ENCODE measurements around the gene QSOX2. TPM values are rescaled to one million over a fixed set of nuclear protein-coding genes. Genes with fewer than 3 reads are reported as not detected.
A peak's percentile ranks its signal among the peaks of the same experiment; 100 is the strongest.

Gene QSOX2
- polyA plus RNA-seq, 3 donors from 2014 or later = 0.59 to 0.89 TPM; not detected in 1

DNA sequence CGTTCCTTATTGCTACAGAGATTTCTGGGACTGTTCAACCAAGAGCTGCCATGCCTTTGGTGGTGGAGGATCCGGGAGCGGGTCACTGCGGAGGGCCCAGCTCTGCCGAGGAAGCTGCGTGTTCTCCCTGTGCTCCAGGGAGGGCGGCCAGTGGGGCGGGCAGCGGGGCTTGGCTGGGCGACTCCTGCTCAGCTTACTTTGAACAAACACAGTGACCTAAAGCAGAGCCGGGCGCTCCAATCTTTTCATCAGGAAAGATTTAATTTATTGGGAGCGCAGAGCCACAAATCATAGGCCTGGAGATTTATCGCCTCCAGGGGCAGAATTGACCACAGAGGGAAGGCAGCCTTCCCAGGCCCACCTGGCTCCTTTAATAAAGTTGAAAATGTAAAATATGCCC, 68.4 kb downstream of the QSOX2 start:
- Mint-ChIP-seq H3K27me3 (ENCODE audit: low read depth in 3 of 3) (peaks cover 0 to 5% (median 0%) of the 10 kb centered on the region in 3 donors), H3K9me3 (no peaks in the 10 kb centered on the region), H3K27ac (no peak overlapping the region), H3K36me3 (no peaks in the 10 kb centered on the region), H3K4me1 (no peaks in the 10 kb centered on the region), H3K4me3 (no peak overlapping the region)
- no peak for DNase-seq

GRCh38 chr9:136175616-136176197, 69.9 kb downstream of the QSOX2 start:
- Mint-ChIP-seq H3K36me3 (no peaks in the 10 kb centered on the region), H3K27me3 (ENCODE audit: low read depth in 3 of 3) (peaks cover 0 to 4% (median 0%) of the 10 kb centered on the region in 3 donors), H3K4me1 (no peaks in the 10 kb centered on the region), H3K9me3 (no peaks in the 10 kb centered on the region), H3K27ac (no peak overlapping the region), H3K4me3 (no peak overlapping the region)
- no peak for DNase-seq

DNA sequence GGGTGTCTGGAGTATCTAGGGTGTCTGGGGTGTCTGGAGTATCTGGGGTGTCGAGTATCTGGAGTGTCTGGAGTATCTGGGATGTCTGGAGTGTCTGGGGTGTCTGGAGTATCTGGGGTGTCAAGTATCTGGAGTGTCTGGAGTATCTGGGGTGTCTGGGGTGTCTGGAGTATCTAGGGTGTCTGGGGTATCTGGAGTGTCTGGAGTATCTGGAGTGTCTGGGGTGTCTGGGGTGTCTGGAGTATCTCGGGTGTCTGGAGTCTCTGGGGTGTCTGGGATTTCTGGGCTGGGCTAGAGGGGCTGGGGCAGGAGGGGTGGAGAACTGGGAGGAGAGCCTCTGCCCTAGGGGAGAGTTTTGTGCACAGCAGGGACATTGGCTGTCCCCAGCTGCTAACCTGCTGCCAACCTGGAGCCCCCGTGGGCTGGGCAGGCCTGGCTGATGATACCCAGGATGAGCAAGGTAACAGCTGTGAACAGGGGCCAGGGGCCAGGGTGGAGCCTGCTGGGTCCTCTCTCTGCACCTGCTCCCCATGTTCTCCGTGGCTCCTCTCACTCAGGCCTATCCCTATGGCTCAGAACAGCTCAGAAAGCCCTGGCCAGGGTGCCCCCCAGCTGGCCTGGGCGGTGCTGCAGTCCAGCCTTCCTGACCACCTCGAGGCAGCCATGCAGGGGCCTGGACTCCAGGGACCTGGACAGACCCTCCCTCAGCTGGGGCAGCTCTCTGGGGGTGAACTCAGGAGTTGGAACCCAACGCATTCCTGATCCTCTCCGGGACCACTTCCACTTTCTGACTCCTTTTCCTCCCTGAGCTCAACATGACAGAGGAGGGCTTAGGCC, 70.6 kb downstream of the QSOX2 start:
- no peak overlapping the region for H3K27ac Mint-ChIP-seq
- no peaks in the 10 kb centered on the region for H3K36me3 Mint-ChIP-seq
- H3K4me3 Mint-ChIP-seq = no peak overlapping the region
- peaks cover 0 to 4% (median 0%) of the 10 kb centered on the region in 3 donors for H3K27me3 Mint-ChIP-seq (ENCODE audit: low read depth in 3 of 3)
- no peak for DNase-seq
- H3K4me1 Mint-ChIP-seq = no peaks in the 10 kb centered on the region
- H3K9me3 Mint-ChIP-seq = no peaks in the 10 kb centered on the region

DNA sequence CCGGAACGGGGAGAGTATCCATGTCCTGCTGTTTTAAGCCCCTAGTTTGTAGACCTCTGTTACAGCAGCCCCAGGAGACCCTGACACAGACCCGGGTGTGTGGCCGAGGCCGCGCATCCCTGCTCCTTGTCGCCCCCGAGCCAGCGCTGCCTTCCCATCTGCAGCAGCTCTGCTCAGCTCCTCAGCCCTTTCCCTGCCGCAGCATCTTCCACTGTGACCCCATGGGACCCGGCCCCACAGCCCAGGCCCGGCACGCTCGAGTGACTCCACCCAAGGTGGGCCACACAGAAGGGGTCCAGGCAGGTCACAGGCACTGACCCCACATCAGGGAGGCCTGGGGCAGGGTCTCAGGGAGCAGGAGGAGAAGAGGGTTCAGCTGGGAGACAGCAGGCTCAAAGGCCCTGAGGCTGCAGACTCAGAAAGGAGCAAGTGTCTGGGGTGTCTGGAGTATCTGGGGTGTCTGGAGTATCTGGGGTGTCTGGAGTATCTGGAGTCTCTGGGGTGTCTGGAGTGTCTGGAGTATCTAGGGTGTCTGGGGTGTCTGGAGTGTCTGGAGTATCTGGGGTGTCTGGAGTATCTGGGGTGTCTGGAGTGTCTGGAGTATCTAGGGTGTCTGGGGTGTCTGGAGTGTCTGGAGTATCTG, 71.8 kb downstream of the QSOX2 start:
- H3K27ac Mint-ChIP-seq = no peak overlapping the region
- no peaks in the 10 kb centered on the region for H3K4me1 Mint-ChIP-seq
- peaks cover 0 to 4% (median 0%) of the 10 kb centered on the region in 3 donors for H3K27me3 Mint-ChIP-seq (ENCODE audit: low read depth in 3 of 3)
- no peaks in the 10 kb centered on the region for H3K36me3 Mint-ChIP-seq
- no peak overlapping the region for H3K4me3 Mint-ChIP-seq
- no peak for DNase-seq
- H3K9me3 Mint-ChIP-seq = no peaks in the 10 kb centered on the region

- Mint-ChIP-seq H3K36me3 (no peaks in the 10 kb centered on the region), H3K9me3 (no peaks in the 10 kb centered on the region), H3K4me3 (no peak overlapping the region), H3K27me3 (ENCODE audit: low read depth in 3 of 3) (peaks cover 0 to 4% (median 0%) of the 10 kb centered on the region in 3 donors), H3K4me1 (no peaks in the 10 kb centered on the region), H3K27ac (no peak overlapping the region)
- DNase-seq = no peak
Observed at GRCh38 chr9:136172412-136173079, 73.1 kb downstream of the QSOX2 start.

GRCh38 chr9:136171801-136172411, 73.7 kb downstream of the QSOX2 start:
- H3K4me3 Mint-ChIP-seq = no peak overlapping the region
- no peak overlapping the region for H3K27ac Mint-ChIP-seq
- DNase-seq = no peak
- no peaks in the 10 kb centered on the region for H3K4me1 Mint-ChIP-seq
- peaks cover 0 to 8% (median 2%) of the 10 kb centered on the region in 3 donors for H3K27me3 Mint-ChIP-seq (ENCODE audit: low read depth in 3 of 3)
- no peaks in the 10 kb centered on the region for H3K9me3 Mint-ChIP-seq
- H3K36me3 Mint-ChIP-seq = no peaks in the 10 kb centered on the region

GRCh38 chr9:136171009-136171800, 74.4 kb downstream of the QSOX2 start:
- no peak overlapping the region for H3K27ac Mint-ChIP-seq
- no peaks in the 10 kb centered on the region for H3K9me3 Mint-ChIP-seq
- H3K4me3 Mint-ChIP-seq = no peak overlapping the region
- H3K4me1 Mint-ChIP-seq = no peaks in the 10 kb centered on the region
- peaks cover 0 to 8% (median 2%) of the 10 kb centered on the region in 3 donors for H3K27me3 Mint-ChIP-seq (ENCODE audit: low read depth in 3 of 3)
- no peak for DNase-seq
- no peaks in the 10 kb centered on the region for H3K36me3 Mint-ChIP-seq

DNA sequence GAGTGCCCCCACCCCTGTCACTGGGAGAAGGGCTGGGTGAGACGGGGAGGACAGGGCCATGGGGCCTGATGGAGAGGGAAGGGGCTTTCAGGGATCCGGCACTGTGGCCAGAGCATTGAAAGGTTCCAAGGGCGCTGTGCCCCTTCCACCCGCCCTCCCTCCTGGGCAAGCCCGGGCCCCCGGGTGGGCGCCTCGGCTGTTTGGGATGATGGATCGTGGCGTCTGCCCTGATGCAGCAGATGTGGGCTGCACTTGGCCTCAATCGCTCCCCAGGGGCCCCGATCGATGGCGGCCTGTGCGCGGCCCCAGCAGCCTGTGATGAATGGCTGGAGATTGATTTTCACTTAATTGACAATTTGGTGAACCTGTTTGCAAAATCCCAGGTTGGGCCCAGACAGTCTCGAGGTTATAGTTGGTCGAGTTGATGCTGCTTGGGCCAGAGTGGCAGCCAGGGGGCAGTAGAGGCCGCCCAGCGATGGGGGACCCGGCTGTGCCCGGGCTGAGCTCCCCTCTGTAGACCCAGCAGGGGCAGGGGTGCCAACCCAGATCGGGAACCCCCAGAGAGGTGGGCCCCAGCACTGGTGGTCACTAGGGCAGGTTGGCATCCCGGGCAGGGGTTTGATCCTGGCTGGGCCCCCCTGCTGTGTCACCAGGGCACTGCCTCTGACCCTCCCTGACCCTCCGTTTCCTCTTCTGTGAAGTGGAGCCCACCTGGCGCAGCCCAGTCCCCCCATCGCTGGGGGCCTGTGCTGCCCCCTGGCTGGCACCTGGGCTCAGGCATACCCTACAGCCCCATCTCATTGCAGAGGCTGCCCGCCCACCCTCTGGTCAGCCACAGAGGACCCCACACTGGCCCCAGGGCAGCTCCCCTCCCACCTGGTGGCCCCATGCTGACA, 75.4 kb downstream of the QSOX2 start:
- DNase-seq = peak; percentile 9 to 45 (median 31)
- no peaks in the 10 kb centered on the region for H3K9me3 Mint-ChIP-seq
- H3K27me3 Mint-ChIP-seq (ENCODE audit: low read depth in 3 of 3) = peaks cover 0 to 8% (median 2%) of the 10 kb centered on the region in 3 donors
- H3K36me3 Mint-ChIP-seq = no peaks in the 10 kb centered on the region
- no peaks in the 10 kb centered on the region for H3K4me1 Mint-ChIP-seq
- H3K27ac Mint-ChIP-seq = no peak overlapping the region
- no peak overlapping the region for H3K4me3 Mint-ChIP-seq

DNA sequence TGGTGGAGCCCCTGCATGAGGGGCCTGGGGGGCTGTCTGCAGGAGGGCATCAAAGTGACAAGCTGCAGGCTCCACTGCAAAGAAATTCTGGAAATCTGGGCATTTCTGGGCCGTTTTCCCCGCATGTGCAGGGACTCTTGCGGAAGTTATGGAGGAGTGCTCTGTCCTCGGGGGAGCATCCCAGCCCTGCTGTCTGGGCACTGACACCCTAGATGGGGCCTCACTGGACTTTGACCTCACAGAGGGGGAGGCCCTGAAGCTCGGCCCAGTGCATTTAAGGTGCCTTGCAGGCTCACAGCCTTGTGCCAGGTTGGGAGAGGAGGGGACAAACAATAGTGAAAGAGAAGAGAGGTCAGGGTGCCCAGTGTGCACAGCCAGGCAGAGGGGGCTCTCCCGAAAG, 76.1 kb downstream of the QSOX2 start:
- Mint-ChIP-seq H3K27me3 (ENCODE audit: low read depth in 3 of 3) (peaks cover 0 to 11% (median 2%) of the 10 kb centered on the region in 3 donors), H3K9me3 (no peaks in the 10 kb centered on the region), H3K36me3 (no peaks in the 10 kb centered on the region), H3K27ac (no peak overlapping the region), H3K4me1 (no peaks in the 10 kb centered on the region), H3K4me3 (no peak overlapping the region)
- DNase-seq = no peak

DNA sequence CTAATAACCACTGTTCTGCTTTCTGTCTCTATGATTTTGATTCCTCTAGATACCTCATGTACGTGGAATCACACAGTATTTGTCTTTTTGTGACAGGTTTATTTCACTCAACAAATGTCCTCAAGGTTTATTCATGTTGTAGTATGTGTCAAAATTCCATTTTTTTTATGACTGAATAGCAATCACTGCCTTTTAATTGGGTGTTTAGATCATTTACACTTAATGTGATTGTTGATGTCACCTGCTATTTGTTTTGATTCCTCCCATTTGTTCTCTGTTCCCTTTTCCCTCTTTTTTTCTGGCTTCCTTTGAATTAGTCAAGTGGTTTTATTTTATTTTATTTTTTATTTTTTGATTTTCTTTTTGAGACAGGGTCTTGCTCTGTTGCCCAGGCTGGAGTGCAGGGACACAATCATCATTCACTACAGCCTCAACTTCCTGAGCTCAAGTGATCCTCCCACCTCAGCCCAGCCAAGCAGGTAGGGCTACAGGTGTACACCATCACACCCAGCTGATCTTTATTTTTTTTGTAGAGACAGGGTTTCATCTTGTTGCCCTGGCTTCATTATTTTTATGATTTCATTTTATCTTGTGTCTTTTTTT, 82.3 kb downstream of the QSOX2 start:
- no peak overlapping the region for H3K27ac Mint-ChIP-seq
- no peak for DNase-seq
- H3K36me3 Mint-ChIP-seq = no peaks in the 10 kb centered on the region
- no peaks in the 10 kb centered on the region for H3K4me1 Mint-ChIP-seq
- peaks cover 0 to 8% (median 0%) of the 10 kb centered on the region in 6 donors for H3K9me3 Mint-ChIP-seq
- H3K4me3 Mint-ChIP-seq = no peak overlapping the region
- H3K27me3 Mint-ChIP-seq (ENCODE audit: low read depth in 3 of 3) = peaks cover 2 to 7% (median 3%) of the 10 kb centered on the region in 3 donors

- H3K27ac Mint-ChIP-seq = no peak overlapping the region
- H3K4me3 Mint-ChIP-seq = no peak overlapping the region
- no peaks in the 10 kb centered on the region for H3K36me3 Mint-ChIP-seq
- peaks cover 1 to 3% (median 2%) of the 10 kb centered on the region in 3 donors for H3K27me3 Mint-ChIP-seq (ENCODE audit: low read depth in 3 of 3)
- no peak for DNase-seq
- H3K4me1 Mint-ChIP-seq = no peaks in the 10 kb centered on the region
- H3K9me3 Mint-ChIP-seq = peaks cover 0 to 8% (median 0%) of the 10 kb centered on the region in 6 donors
Observed at GRCh38 chr9:136160995-136161610, 84.5 kb downstream of the QSOX2 start.
